Measurements from ENCODE around the gene CENPQ. TPM values are rescaled to one million over a fixed set of nuclear protein-coding genes. Genes with fewer than 3 reads are reported as not detected.
A peak's percentile ranks its signal among the peaks of the same experiment; 100 is the strongest.

The CENPQ gene
- total and polyA plus RNA-seq, 2 of the 13 experiments (the other 11 are each of a cell fraction or from before 2014, with no cell fraction given), result 9.1 to 20.1 TPM

GRCh38 chr6:49541210-49541724, 78.1 kb downstream of the CENPQ start (continued):
- TF ChIP-seq, protein P1, sequence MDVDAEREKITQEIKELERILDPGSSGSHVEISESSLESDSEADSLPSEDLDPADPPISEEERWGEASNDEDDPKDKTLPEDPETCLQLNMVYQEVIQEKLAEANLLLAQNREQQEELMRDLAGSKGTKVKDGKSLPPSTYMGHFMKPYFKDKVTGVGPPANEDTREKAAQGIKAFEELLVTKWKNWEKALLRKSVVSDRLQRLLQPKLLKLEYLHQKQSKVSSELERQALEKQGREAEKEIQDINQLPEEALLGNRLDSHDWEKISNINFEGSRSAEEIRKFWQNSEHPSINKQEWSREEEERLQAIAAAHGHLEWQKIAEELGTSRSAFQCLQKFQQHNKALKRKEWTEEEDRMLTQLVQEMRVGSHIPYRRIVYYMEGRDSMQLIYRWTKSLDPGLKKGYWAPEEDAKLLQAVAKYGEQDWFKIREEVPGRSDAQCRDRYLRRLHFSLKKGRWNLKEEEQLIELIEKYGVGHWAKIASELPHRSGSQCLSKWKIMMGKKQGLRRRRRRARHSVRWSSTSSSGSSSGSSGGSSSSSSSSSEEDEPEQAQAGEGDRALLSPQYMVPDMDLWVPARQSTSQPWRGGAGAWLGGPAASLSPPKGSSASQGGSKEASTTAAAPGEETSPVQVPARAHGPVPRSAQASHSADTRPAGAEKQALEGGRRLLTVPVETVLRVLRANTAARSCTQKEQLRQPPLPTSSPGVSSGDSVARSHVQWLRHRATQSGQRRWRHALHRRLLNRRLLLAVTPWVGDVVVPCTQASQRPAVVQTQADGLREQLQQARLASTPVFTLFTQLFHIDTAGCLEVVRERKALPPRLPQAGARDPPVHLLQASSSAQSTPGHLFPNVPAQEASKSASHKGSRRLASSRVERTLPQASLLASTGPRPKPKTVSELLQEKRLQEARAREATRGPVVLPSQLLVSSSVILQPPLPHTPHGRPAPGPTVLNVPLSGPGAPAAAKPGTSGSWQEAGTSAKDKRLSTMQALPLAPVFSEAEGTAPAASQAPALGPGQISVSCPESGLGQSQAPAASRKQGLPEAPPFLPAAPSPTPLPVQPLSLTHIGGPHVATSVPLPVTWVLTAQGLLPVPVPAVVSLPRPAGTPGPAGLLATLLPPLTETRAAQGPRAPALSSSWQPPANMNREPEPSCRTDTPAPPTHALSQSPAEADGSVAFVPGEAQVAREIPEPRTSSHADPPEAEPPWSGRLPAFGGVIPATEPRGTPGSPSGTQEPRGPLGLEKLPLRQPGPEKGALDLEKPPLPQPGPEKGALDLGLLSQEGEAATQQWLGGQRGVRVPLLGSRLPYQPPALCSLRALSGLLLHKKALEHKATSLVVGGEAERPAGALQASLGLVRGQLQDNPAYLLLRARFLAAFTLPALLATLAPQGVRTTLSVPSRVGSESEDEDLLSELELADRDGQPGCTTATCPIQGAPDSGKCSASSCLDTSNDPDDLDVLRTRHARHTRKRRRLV (CRISPR knock-in tag; IDR thresholded peaks at IDR 0.05), result no peak
- no peak for TF ChIP-seq THYN1 (CRISPR knock-in tag; IDR thresholded peaks at IDR 0.05; ENCODE audit: borderline replicate concordance, low read depth)
- TF ChIP-seq ERF (CRISPR knock-in tag; IDR thresholded peaks at IDR 0.05), result no peak
- TF ChIP-seq CREM (IDR thresholded peaks at IDR 0.05), result peak; percentile 35; the same call in 1 of the 2 replicates
- TF ChIP-seq CREM (CRISPR knock-in tag; IDR thresholded peaks at IDR 0.05), result no peak
- 0 out of 2 replicates have a peak, but pooled peaks have one; percentile 10 for TF ChIP-seq GATAD2A (CRISPR knock-in tag; IDR thresholded peaks at IDR 0.05)
- no peak for TF ChIP-seq SOX6 (IDR thresholded peaks at IDR 0.05)
- peak; percentile 21; the same call in 1 of the 2 replicates for TF ChIP-seq SOX6 (CRISPR knock-in tag; IDR thresholded peaks at IDR 0.05)
- TF ChIP-seq, protein P2, sequence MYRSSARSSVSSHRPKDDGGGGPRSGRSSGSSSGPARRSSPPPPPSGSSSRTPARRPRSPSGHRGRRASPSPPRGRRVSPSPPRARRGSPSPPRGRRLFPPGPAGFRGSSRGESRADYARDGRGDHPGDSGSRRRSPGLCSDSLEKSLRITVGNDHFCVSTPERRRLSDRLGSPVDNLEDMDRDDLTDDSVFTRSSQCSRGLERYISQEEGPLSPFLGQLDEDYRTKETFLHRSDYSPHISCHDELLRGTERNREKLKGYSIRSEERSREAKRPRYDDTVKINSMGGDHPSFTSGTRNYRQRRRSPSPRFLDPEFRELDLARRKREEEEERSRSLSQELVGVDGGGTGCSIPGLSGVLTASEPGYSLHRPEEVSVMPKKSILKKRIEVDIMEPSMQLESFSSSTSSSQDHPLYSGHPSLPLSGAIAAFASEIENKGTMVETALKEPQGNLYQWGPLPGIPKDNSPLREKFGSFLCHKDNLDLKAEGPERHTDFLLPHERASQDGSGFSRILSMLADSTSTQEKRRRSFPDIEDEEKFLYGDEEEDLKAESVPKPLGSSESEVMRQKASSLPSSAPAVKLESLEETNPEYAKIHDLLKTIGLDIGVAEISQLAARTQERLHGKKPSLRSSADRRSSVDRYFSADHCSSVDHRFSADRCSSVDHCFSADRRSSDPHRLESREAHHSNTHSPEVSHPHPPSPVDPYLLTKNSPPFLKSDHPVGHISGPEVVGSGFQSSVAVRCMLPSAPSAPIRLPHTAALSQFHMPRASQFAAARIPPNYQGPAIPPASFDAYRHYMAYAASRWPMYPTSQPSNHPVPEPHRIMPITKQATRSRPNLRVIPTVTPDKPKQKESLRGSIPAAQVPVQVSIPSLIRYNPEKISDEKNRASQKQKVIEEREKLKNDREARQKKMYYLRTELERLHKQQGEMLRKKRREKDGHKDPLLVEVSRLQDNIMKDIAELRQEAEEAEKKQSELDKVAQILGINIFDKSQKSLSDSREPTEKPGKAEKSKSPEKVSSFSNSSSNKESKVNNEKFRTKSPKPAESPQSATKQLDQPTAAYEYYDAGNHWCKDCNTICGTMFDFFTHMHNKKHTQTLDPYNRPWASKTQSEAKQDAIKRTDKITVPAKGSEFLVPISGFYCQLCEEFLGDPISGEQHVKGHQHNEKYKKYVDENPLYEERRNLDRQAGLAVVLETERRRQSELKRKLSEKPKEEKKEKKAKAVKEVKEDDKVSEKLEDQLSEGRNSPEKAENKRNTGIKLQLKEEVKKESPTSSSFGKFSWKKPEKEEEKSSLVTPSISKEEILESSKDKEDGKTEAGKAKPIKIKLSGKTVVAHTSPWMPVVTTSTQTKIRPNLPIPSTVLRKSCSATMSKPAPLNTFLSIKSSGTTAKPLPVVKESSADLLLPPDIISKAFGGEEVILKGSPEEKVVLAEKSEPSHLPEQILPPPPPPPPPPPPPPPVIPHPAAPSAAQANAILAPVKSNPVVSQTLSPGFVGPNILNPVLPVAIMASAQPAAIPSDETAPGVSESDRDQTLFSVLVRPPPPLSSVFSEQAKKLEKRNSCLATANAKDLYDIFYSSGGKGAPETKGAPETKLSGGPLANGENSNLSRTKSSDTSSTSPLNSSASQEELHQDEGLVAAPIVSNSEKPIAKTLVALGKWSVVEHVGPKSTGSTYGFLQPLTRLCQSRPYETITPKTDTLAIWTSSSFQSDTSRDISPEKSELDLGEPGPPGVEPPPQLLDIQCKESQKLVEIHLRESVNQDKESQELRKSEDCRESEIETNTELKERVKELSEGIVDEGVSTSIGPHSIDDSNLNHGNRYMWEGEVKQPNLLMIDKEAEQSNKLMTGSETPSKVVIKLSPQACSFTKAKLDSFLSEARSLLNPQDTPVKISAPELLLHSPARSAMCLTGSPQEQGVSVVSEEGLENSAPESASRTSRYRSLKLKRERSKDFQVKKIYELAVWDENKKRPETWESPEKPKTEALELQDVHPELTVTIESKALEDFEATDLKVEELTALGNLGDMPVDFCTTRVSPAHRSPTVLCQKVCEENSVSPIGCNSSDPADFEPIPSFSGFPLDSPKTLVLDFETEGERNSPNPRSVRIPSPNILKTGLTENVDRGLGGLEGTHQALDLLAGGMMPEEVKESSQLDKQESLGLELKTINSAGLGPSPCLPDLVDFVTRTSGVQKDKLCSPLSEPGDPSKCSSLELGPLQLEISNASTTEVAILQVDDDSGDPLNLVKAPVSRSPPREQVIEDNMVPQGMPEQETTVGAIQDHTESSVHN (CRISPR knock-in tag; IDR thresholded peaks at IDR 0.05), result no peak
- TF ChIP-seq KAT8 (CRISPR knock-in tag; IDR thresholded peaks at IDR 0.05), result no peak
- TF ChIP-seq CEBPG (CRISPR knock-in tag; IDR thresholded peaks at IDR 0.05), result no peak
- no peak for TF ChIP-seq ZNF225 (CRISPR knock-in tag; IDR thresholded peaks at IDR 0.05)
- TF ChIP-seq, protein P3, sequence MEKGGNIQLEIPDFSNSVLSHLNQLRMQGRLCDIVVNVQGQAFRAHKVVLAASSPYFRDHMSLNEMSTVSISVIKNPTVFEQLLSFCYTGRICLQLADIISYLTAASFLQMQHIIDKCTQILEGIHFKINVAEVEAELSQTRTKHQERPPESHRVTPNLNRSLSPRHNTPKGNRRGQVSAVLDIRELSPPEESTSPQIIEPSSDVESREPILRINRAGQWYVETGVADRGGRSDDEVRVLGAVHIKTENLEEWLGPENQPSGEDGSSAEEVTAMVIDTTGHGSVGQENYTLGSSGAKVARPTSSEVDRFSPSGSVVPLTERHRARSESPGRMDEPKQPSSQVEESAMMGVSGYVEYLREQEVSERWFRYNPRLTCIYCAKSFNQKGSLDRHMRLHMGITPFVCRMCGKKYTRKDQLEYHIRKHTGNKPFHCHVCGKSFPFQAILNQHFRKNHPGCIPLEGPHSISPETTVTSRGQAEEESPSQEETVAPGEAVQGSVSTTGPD (CRISPR knock-in tag; IDR thresholded peaks at IDR 0.05), result no peak
